DMS53 treated with DMSO at 0.1 percent for 48 hours (cell line): ENCODE measurements around the gene MAGEA9.
"Not testable (repeated sequence)": the region's sequence is repeated elsewhere in the genome, so short reads cannot be mapped to it uniquely, and the experiment has no call there.

ENCODE experiments used
- DNase-seq: peaks from one replicate; lab custom pipeline; 2025; ENCODE audit not compliant: unreplicated experiment; lab: John Stamatoyannopoulos, UW

MAGEA9 gene

DNA sequence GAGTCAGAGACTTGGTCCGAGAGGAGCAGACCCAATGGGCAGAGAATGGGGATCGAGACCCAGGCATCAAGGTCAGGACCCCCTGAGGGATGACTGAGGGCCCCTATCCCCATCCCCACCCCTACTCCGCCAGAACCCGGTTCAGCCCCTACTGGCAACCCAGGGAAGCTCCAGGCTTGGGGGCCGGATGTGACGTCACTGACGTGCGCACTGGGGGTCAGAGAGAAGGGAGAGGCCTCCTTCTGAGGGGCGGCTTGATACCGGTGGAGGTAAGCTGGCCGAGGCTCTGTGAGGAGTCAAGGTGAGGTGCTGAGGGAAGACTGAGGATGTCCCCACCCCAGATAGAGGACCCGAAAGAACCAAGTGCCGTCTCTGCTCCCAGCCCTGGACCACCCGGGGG is at the start of gene MAGEA9:
TSS of gene MAGEA9 (plus strand) at position 204 of the 400 bp plus-strand sequence. CDS start 4,281 bp downstream, outside the sequence.
- DNase-seq: not testable (repeated sequence)

GRCh38 chrX:149742269-149742668 is 39.5 kb upstream of the MAGEA9 start:
- not testable (repeated sequence) for DNase-seq

DNA sequence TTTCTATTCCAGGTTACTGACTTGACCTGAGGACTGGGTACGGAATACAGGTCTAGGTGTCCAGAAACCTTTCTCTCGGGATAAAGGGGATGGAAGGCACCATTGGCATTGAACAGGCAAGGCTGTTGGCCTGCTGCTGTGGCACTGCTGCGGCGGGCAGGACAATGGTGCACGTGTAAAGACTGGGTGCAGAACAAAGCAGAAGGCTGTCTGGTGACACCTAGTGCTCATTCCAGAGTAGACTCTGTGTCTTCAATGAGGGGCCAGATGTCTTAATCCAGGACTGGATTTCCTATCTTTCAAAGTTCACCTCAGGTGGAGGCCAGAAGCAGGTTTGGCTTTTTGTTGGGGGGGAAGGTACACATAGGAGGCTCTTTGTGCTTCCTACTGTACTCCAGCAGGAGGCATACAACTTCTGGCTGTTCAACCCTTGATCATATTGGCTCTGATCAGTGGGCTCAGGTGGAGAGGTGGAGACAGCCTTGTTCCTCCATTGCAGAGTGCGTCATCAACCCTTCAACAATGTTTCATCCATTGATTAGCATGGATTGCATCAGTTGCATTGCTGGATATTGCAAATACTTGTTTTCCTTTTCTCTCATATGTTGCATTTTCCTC is 35.2 kb upstream of the MAGEA9 start:
- not testable (repeated sequence) for DNase-seq

- no peak for DNase-seq
Measured at GRCh38 chrX:149757206-149758067, 24.3 kb upstream of the MAGEA9 start.

GRCh38 chrX:149758068-149758714 is 23.5 kb upstream of the MAGEA9 start:
- no peak for DNase-seq

GRCh38 chrX:149758715-149759078 is 23.0 kb upstream of the MAGEA9 start:
- not testable (repeated sequence) for DNase-seq

DNA sequence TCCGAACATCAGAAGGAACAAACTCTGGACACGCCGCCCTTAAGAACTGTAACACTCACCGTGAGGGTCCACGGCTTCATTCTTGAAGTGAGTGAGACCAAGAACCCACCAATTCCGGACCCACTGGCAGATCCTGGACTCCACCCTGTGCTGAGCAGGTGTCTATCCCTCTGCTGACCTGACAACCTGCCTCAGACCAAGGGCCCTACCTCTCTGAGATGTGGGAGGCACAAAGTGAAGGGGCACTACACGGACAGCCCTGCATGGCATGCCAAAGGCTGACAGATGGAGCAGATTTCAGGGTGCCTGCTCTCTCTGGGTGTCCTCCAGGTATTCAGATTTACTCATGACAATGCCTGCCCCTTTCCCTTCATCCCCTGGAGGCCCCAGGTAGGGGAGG is 21.9 kb upstream of the MAGEA9 start:
- no peak for DNase-seq

DNA sequence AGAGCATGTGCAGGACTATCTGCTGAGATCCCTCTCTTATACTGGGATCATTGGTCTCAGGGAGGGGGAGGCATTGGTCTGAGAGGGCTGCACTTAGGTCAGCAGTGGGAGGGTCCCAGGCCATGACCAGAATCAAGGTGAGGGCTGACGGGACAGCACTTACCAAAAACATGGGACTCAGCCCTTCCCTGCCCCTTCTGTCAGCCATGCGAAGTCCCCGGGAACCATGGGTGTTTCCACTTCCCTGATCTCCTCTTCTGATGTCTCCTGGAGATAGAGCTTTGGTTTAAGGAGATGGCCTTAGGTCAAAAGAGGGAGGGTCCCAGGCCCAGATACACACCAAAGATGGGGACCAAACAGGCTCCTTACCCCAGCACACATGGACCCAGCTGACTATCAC is 20.8 kb upstream of the MAGEA9 start:
- no peak for DNase-seq

- DNase-seq: not testable (repeated sequence)
Measured at GRCh38 chrX:149761858-149762674, 19.7 kb upstream of the MAGEA9 start.

- DNase-seq: no peak
Measured at GRCh38 chrX:149762696-149763614, 18.8 kb upstream of the MAGEA9 start.

DNA sequence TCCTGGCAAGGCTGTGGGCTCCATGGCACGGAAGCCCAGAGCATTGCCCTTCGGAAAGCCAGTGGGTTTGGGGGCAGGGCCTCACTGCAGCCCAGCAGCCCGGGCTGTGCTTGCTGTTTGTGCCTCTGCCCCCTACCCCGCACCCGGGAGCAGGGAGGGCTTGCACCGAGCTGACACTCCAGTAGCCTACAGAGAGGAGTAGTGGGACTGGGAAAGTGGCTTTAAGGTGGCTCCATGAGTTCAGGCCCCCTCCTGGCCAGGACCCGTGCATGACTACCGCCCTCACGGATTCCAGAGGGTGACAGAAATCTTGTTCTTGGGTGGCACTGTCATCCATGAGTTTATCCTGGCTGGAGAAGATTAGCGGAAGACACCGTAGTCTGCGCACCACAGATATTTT is 11.4 kb upstream of the MAGEA9 start:
- not testable (repeated sequence) for DNase-seq

GRCh38 chrX:149773026-149773425 is 8.7 kb upstream of the MAGEA9 start:
- not testable (repeated sequence) for DNase-seq

DNA sequence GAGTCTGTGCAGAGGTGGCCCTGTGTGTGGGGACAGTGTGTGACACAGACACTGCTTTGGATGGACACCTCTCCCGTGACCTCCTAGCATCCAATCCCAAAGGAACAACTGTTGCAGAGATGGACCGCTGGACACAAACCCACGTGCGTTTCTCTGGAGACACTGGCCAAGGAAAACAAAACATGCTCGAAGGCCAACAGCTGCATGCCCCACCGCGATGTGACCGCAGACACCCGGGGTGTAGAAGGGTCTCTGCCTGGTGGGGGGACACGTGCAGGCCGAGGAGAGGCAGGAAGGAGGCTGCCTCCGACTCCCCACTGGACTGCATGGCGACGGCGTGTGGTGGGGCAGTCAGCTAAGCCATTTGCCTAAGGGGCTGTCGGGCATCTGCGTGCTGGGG is 8.0 kb upstream of the MAGEA9 start, which contains the start of gene HSFX1:
TSS of gene HSFX1 (plus strand) at position 301 of the 400 bp plus-strand sequence. CDS start 614 bp downstream, outside the sequence.
- not testable (repeated sequence) for DNase-seq

- DNase-seq: not testable (repeated sequence)
Measured at GRCh38 chrX:149777999-149778398, 3.7 kb upstream of the MAGEA9 start.

DNA sequence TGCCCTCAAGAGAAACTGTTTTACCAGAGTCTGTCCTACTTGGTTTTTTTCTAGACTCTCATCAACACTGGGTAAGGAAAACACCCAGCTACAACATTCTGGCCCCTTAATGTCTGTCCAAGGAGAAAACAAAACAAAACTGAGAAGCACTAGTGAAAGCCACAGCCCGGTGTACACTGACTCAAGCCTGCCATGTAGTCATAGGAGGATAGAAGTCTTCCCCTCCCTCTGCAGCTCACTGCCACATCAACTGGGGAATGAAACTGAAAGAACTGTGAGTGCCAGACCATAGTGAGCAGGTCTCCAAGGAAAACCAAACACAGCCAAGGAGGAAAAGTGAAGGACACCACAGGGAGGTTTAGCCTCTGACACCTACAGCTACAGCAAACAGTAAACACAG is 13.8 kb downstream of the MAGEA9 start:
- not testable (repeated sequence) for DNase-seq

GRCh38 chrX:149799095-149799714 is 17.5 kb downstream of the MAGEA9 start:
- no peak for DNase-seq

- peak; percentile 78 for DNase-seq
Measured at GRCh38 chrX:149799938-149800337, 18.2 kb downstream of the MAGEA9 start.

DNA sequence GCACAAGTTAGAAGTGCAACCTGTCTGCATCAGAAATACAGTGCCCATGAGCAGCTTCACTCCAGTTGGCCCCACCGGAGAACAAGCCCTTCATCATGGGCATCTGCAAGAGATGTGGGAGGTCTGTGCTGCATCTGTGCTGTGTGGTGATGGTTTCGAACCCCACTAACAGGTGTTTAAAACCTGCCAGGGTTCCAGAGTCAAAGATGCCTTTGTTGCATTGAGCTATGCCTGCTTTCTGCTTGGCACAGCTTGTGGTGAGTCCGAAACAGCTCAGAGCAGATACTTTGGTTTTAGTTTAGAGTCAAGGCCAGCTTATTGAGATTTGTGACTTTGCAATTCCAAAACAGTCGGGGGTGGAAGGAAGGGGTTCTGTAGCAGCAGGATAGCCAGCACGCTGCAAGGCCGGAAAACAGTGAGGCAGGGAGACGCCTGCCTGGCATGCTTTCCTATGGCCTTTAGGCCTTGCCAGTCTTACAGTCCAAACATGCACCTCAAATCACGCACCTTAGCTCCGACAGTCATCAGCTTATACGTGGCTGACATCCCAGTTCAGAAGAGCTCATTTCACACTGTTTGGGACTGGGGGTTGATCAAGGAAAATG is 21.8 kb downstream of the MAGEA9 start:
- DNase-seq: no peak

DNA sequence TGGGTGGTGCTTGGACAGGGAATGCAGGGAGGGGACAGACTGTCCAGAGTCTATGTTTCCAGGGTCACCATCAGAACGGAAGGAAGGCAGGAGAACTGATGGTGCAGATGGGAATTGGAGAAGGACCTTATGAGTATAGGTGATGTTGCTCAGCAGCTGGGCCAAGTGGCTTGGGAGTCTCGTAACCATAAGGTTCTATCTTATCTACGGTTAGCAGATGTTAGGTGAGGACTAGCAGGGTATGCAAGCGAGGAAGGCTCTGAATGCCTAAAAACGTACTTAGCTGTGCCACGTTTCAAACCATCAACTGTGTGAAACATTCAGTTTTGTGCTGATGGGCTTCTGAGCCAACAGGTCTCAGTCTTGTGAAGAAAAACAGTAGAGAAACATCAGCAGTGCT is 22.4 kb downstream of the MAGEA9 start:
- DNase-seq: no peak
